Fibroblast of gingiva (primary cell): ENCODE results near the gene CMIP.

Experiments
- DNase-seq: peaks from one replicate; pipeline ENCODE4 v3.0.0-alpha.2; 2011; ENCODE audit warnings: low read depth

CMIP gene

DNA sequence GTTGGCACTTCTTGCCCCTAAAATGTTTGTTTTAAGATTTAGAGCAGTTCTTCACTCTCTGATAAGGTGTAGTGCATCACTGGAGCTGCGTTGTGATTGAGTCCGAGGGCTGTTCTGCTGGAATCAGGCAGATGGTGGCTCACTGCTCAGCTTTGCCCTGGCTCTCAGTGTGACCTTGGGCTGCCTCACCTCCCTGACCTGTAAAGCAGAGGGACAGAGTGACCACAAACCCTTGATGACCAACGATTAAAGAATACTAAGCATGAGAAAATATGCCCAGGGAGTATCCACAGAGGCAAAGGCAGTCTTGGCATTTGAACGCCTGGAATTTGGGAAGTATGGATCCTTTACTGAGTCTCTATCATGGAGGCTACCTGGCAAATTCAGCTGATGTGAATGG lies 18.1 kb downstream of the CMIP start:
- DNase-seq, result no peak

DNA sequence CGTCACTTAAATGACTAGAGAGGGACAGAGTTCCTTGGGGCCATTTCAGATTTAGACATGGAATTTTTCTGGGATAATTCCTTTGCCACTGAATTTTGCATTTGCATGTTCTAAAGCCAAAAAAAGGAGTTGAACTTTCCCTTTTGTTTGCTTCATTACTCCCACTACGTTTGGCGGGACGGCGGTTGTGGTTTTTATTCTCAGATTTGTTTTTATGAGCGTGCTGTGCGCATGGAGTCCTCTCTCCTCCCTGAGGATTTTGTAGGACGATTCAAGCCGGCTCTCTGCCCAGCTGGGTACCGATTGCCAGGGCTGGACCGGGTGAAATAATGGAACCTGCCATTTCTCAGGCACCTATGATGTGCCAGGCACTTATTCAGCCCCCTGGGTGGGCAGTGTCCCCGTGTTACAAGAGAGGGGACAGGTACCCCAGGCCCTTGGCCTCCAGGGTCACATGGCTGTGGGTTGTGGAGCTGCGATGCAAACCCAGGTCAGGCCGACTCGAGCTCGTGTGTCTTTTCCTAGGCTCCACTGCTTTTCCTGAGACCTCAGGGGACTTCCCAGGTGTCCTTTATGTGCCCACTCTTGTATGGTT lies 18.8 kb downstream of the CMIP start:
- DNase-seq, result no peak

DNA sequence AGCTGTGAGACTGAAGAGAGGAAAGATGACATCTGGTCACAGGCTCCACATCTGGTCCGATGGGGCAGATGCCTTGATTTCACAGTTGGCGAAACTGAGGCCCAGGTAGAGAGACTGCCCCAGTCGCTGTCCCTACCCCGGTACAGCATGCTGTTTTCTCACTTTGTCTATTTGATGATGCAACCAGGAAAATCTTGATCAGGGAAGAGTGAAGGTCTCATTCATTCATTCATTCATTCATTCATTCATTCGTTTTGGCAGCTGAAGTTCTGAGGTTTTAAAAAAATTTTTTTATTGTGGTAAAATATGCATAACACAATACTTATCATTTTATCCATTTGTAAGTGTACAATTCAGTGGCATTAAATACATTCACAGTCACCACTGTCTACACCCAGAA lies 19.7 kb downstream of the CMIP start:
- no peak for DNase-seq

DNA sequence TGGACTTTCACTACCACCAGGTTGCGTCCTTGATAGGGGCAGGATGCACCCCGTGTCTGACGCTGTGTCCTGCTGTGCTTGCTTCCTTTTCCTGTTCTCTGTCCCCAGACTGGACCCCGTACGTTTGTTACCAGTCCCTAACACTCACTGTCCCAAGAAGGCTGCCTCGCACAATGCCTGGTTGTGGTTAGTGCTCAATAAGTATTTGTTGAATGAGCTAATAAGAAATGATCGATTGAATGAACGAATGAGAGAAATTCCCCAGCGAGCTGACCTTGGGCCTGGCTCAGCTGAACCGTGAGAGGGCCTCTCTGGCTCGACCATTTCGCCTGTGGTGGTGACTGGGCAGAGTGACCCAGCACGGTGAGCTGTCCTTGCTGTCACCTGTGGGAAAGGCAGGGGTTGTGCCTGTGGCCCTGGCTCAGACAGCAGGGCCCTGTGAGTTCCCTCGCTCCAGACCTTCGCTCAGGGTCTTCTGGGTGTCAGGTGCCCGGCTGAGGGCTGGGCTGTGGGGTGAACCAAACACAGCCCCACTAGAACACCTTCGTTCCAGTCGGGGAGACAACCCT lies 20.9 kb downstream of the CMIP start:
- DNase-seq, result no peak

DNA sequence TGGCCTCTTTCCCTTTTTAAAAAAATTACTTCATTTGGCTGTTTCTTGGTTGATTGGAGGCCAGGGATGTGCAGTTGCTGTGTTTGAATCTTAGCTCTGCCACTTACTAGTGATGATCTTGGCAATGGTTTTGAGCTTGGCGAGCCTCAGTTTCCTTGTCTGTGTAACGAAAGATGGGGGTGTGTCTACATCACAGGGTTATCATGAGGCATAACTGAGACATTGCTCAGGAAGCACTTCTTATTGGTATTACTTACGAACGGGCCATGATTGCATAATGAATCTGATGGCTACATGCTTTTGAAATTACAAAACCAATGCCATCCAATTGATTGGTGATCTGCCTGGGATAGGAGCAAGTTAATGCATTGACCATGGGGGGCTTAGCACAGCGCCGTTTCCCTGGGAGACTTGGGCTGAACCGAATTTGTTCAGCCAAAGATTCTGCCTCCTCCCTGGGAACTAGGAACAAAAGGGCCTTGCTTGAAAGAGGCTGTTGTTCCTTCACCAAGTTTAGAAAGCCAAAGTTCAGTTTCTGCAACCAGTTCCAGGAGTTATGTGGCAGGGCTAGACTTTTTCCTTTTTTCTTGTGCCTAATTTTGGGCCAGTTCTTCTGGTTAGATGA lies 21.9 kb downstream of the CMIP start:
- DNase-seq, result no peak

DNA sequence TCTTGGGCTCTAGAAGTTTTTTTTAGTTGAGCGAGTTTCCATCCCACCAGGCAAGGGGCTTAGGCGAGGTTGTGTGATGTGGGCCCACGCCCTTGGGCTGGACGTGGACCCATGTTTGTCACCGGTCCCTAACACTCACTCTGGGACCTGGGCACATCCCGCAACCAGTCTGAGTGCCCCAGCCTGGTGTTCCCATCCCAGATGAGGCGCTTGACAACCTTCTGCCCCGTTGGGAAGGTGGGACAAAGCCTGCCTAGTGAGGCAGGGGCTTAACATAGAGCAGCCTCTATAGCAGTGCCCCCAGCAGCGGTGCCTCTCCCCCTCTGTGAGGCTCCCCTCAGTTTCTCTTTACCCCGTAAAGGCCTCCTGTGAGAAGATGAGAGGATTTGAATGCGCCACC lies 22.5 kb downstream of the CMIP start:
- no peak for DNase-seq

DNA sequence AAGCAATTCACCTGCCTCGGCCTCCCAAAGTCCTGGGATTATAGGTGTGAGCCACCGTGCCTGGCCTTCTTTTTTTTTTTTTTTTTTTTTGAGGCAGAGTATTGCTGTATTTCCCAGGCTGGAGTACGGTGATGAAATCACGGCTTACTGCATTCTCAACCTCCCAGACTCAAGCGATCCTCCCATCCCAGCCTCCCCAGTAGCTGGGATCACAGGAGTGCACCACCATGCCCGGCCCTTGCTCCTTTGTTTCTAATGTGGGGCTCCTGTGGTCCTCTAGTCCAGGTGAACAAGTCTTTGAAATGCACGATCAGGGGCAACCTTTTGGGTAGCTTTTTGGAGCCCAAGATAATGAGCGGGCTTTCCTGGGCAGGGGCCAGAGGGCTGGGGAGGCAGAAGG lies 23.2 kb downstream of the CMIP start:
- no peak for DNase-seq

DNA sequence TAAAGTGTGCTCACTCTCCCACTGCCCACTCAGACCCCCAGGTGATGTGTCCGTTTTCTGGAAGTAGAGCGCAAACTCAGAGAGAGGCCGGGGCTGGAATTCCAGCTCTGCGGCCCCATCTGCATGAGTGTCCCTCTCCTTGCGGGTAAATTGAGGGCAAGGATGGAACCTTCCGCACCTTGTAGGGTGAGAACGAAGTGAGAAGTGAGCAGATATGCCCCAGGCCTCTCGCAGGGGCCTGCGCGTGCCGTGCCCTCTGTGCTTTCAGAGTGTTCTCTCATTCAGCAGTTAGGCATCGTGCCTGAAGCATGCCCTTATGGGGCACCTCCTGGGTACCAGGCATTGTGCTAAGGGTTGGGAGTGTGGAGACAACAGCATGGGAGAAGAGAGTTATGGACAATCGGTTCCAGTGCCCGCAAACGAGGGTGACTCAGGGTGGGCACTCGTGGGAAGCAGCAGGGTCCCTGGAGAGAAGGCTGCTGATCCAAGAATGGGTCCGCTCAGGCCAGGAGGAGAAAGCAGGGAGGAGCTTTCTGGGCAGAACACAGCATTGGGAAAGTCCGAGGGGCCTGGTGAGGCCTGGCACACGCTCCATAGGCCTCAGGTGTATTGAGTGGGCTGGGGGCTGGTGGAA lies 23.8 kb downstream of the CMIP start:
- no peak for DNase-seq

DNA sequence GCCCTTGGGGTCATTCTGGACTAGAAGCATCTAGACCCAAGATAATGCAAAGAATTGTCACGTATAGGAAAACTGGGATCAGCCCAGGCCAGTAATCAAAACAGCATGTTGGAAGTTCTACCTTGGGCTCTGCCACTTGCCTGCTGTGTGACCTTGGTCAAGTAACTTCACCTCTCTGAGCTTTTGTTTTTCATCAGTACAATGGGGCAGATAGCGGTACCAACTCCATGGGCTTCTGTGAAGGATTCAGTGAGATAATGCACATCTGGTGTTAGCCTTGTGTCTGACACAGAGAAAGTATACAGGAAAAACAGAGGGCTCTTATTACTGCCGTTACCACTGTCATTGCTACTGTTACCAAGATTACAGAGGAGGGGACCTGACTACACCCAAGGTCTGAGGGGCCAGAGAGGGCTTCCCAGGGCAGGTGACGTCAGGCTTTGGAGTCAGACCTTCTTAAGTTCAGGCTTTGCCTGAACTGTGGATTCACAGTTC lies 24.6 kb downstream of the CMIP start:
- DNase-seq, result no peak

DNA sequence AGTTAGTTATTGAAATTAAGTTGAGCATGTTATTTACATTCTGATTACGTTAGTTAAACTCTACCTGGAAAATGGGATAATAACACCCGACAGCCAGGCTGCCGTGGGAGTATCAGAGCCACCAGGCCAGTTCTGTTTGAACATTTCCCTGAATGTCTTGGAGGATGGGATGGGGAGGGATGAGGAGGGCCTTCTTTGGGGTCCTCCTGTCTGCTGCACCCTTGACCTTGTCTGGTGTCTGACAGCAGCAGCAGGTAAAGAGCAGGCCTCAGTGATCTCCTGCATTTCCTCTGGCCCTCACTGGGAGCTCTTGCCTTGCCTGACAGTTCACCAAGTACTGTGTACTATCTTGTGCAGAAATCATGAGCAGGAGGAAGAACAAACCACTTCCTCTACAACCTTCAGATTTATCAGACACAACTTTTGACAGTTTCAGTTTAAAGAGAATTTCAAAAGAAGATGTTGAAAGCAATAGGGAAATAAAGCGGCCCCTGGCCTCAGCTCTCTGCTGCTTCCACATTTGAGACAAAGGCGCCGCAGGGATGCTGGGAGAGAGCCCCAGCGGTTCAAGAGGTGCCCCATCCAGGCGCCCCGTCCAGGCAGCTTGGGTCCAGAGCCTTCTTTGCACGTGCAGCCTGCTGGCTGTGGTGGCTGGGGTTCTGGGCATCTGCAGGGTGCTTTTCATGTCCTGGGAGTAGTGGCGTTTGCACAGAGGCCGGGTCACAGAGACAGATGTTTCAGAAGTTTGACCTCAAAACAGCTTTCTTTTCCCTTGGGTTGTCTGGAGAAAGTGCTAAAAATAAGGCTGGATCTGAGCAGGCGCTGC lies 25.3 kb downstream of the CMIP start:
- DNase-seq, result no peak

DNA sequence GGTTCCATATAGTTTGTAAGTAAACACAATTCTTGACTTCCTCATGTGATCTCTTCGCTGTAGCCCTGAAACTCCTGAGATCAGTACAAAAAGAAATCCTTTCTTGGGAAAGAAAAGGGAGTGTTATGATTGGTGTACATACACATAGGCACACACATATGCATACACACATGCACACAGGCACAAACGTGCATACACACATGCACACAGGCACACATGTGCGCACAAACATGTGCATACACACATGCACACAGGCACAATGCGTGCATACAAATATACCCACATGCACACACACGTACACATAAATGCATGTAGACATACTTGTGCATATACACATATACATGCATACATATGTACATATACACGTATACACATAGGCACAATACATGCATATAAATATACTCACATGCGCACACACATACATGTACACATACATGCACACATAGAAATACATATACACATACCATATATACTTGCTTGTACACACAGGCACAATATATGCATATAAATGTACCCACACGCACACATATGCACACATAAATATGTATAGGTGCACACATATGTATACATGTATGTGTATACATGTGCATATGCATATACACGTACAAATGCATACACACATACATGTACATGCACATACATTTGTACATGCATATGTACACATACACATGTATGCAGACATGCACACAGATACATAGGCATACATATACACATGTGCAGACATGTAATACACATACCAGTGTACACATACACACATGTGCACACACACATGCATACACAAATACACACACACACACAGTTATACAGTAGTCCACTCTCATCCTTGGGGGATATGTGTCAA lies 26.4 kb downstream of the CMIP start:
- DNase-seq, result no peak

DNA sequence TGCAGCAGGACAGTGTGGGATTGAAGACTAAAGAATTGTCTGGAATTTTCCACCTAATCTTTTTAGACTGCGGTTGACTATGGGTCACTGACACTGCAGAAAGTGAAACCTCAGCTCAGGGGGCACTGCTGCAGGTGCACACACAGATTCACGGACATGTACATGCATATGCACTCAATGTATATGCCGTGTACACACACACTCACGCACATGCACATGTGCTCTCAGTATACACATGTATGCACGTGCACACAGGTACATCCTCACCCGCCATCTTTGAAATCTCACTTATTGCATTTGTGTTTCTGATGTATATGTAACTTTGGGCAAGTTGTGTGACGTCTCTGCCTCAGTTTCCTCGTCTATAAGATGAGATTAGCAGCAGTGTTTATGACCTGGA lies 27.3 kb downstream of the CMIP start:
- no peak for DNase-seq

DNA sequence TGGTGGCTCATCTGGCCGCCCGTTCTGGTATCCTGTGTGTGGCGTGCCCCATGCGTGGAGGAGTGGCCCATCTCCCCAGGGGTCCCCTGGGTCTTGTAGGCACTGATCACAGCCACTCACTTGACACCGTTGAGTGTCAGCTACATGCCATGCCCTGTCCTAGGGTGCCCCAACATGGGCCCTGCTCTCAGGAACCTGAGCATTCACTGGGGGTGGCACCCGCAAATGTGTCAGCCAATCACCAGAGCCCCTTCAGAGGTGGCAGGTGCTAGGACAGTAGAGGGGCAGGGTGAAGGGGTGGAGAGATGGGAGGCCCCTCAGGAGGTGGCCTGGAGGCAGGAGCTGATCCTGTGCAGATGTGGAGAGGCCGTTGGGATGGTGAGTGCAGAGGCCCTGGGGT lies 27.8 kb downstream of the CMIP start:
- DNase-seq, result no peak

DNA sequence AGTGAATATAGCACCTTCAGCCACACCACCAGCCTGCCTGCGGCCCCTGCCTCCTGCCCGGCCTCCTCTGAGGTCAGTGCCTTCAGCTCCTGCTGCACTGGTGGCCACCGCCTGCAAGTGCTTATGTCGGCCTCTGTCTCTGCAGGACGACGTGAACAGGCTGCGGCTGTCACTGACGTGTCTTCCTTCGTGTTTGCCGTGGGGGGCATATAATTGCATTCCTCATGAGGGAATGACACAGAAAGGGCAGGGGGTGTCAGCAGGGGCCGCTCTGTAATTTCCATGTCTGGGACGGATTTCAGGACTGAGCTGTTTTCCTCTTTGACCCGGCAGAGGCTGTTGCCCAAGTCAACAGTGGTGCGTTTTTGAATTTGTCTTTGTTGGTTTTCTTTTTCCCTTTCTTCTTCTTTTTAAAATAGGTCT lies 28.5 kb downstream of the CMIP start:
- DNase-seq, result no peak

DNA sequence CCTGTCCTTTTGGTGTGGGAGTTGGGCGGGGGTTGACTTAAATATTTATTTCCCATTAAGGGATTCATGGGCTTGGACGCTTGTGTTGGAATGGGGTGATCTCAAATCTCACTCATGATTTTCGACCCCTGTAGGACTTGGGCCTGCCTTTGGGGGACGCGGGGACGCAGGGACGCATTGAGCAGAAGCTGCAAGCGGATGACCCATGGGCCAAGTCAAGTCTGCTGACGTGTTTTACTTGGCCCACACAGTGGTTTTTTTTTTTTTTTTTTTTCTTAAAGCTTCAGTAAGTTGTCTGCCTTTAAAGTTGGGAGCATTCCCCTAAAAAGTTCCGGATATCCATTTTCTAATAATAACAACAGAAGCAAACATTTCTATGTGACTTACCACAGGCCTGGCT lies 28.9 kb downstream of the CMIP start:
- DNase-seq, result no peak

DNA sequence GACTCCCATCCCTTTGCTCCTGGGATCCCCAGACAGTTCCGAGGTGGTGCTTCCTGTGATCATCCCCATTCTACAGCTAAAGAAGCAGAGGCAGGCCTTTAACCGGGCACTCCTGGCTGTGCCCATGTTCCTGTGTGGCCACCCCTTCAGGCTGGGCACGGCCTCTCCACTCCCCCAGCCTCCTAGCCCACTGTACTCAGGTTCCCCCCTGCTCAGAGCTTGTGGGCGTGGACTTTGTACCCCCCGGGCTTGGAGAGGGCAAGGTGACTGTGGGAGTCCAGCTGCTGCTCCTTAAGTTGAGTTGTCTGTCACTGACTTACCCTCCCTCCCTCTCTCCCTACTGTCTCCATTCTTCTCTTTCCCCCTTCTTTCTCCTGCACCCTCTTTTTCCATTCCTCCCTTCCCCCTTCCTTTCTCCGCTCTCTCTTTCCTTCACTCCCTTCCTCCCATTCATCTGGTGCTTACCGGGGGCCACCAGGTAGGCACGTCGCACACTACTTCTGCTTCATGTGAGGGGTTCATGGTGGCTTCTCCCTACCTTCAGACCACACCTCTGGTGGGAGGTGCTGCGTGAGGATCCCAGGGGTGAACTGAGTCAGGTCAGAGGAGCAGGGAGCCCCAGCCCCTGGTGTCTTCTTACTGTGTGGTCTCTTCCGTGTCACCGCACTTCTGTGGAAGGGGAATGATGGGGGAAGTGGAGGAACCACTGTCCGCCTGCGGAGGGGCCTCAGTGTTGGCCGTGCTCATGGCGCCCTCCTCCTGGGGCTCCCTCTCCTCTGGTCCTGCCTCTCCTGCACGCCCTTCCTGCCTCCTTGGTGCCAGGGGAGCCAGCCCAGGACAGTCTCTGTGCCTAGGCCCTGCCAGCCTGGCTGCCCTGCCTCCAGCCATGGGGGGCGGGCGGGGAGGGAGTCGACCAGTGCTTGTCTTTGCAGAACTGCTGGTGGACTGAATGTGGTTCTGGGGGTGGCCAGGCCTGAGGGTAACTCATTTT lies 29.7 kb downstream of the CMIP start:
- DNase-seq, result no peak

DNA sequence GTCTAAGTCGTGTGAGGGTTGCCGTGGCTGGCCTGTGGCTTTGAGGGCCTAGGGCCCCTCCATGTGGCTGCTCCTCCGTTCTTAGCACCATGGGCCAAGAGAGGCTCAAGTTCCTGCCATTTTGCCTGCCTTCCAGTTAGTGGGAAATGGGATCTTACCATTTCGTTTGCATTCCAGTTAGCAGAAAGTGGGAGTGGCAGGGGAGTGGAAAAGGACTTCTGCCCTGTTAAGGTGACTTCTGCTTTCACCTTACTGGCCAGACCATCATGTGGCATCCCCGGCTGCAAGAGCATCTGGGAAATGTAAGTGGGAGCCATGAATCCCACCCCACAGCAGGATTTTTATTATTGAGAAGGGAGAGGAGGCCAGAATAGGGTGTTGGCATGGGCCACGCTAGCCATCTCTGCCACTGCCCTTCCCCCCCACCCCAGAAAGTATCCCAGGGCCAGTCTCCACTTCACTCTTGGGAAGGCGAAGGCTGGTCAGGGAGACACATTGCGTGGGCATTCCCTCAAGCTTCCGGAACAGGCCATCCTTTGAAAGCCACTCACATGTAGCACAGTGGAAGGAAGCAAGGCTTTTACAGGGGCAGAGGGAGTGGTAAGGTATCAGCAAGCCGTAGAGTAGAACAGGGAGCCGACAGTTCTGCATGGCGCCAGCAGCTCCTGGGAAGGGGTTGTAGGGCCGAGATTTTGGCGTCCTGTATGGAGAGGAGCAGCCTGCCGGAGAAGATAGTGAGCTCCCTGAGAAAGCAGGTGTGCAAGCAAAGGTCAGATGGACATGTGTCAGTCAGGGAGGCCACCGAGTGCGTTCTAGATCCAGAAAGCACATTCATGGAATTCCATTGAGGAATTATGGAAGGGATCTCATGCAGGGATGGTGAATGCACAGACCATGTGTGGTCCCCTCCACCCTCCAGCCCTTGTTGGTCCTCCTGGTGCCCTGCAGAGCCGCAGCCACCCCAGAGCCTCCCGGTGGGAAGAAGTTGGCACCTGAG lies 33.4 kb downstream of the CMIP start:
- no peak for DNase-seq

DNA sequence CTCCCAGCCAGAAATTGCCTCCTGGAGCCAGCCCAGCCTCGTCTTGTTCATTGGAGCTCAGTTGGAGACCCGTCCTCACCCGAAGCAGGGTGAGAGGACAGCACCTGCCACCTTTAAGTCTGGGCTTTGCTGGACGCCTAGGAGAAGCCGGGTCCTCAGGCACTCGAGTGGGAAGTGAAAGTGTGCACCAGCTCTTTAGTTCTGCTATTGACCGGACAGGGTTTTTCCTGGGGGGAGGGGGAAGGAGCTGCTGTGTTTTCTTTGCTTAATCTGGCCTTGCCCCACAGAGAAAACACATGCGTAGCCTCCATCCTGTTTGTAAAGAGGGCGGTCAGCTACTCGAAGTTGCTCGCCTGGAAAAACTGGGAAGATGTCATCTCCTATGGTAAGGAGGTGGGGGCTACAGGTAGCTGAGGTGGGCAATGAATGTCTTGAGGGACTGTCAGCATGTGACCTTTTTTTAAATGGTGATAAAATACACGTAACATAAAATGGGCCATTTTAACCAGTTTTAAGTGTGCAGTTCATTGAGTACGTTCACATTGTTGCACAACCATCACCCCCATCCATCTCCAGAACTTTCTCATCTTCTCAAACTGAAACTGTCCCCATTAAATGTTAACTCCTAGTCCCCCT lies 34.4 kb downstream of the CMIP start:
- no peak for DNase-seq
